ENCODE measurements around the gene SHLD1.

DNA sequence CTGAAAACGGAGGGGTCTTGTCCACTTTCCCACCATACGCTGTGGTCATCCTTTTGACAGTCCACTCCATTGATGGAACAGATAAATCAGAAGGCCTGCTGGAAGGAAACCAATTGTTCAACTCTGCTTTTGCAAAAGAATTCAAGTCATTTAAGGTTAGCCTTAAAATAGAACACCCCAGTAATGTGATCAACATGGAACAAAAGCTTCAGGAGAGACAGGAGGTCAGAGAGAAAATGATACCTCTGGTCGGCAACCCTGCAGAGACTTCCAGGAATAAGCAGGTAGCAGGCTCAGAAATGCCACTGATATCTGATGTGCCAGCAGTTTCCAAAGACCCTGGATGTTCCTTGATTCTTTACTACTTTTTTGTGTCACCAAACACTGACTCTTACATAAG, 39.6 kb upstream of the SHLD1 start:
- TF ChIP-seq, protein P1, sequence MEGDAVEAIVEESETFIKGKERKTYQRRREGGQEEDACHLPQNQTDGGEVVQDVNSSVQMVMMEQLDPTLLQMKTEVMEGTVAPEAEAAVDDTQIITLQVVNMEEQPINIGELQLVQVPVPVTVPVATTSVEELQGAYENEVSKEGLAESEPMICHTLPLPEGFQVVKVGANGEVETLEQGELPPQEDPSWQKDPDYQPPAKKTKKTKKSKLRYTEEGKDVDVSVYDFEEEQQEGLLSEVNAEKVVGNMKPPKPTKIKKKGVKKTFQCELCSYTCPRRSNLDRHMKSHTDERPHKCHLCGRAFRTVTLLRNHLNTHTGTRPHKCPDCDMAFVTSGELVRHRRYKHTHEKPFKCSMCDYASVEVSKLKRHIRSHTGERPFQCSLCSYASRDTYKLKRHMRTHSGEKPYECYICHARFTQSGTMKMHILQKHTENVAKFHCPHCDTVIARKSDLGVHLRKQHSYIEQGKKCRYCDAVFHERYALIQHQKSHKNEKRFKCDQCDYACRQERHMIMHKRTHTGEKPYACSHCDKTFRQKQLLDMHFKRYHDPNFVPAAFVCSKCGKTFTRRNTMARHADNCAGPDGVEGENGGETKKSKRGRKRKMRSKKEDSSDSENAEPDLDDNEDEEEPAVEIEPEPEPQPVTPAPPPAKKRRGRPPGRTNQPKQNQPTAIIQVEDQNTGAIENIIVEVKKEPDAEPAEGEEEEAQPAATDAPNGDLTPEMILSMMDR (IDR thresholded peaks at IDR 0.05): no peak
- no peak for TF ChIP-seq POLR2A (IDR thresholded peaks at IDR 0.05)
- TF ChIP-seq EP300 (IDR thresholded peaks at IDR 0.05): no peak

Data from sigmoid colon (tissue), 4 donors.